HL-60 (cell line): ENCODE results near the gene ZFP62.

Experiments used
- DNase-seq, 2 experiments: peaks; one replicate each; pipeline ENCODE4 v3.0.0-alpha.2; 2010 to 2020; ENCODE audit warnings: low read depth in 1 of 2, low spot score in 1 of 2
- H3K27ac ChIP-seq: fragments of 250-450 bp; sonication (Bioruptor Pico); replicated peaks from 2 replicates; pipeline ENCODE4 v1.5.1; 2020; ENCODE audit warnings: mild to moderate bottlenecking, moderate library complexity
- H3K27me3 ChIP-seq: fragments of 250-450 bp; sonication (Bioruptor Pico); 2 replicates; pipeline ENCODE4 v1.5.1; 2021; ENCODE audit warnings: mild to moderate bottlenecking, moderate library complexity; ENCODE audit not compliant: insufficient read depth, poor library complexity, severe bottlenecking
- H3K4me3 ChIP-seq: replicated peaks from 2 replicates; pipeline ENCODE4 v1.5.1; 2011; ENCODE audit warnings: mild to moderate bottlenecking, control low read depth, low read length; ENCODE audit not compliant: insufficient read depth
- CTCF ChIP-seq: IDR thresholded peaks from one replicate; pipeline ENCODE4 v1.5.1; 2011; ENCODE audit warnings: low read length, control low read depth, inconsistent platforms; ENCODE audit not compliant: insufficient read depth
- GABPA ChIP-seq: IDR thresholded peaks from 2 replicates; pipeline ENCODE4 v1.6.1; 2012; ENCODE audit warnings: low read depth
- POLR2AphosphoS5 ChIP-seq: IDR thresholded peaks from 2 replicates; pipeline ENCODE4 v1.6.1; 2012; ENCODE audit warnings: low read depth
- REST ChIP-seq: IDR thresholded peaks from 2 replicates; pipeline ENCODE4 v1.6.1; 2012; ENCODE audit warnings: low read depth; ENCODE audit not compliant: insufficient replicate concordance
- SPI1 ChIP-seq: IDR thresholded peaks from 2 replicates; pipeline ENCODE4 v1.6.1; 2012; ENCODE audit warnings: low read depth, mild to moderate bottlenecking, borderline replicate concordance

ZFP62 gene

GRCh38 chr5:180850434-180851078 lies 10.5 kb downstream of the ZFP62 start:
- TF ChIP-seq CTCF (no peak), GABPA (no peak), REST (no peak), POLR2AphosphoS5 (no peak), SPI1 (no peak)
- Histone ChIP-seq H3K27me3 (no peaks in the 10 kb centered on the region), H3K27ac (no peak overlapping the region), H3K4me3 (no peak overlapping the region)
- DNase-seq: no peak

- no peak for DNase-seq
- H3K4me3 ChIP-seq: no peak overlapping the region
- H3K27me3 ChIP-seq: no peaks in the 10 kb centered on the region
- no peak for TF ChIP-seq SPI1
- H3K27ac ChIP-seq: no peak overlapping the region
These were observed 11.2 kb downstream of the ZFP62 start for GRCh38 chr5:180849827-180850226.

- DNase-seq: no peak
- Histone ChIP-seq H3K27me3 (no peaks in the 10 kb centered on the region), H3K4me3 (no peak overlapping the region), H3K27ac (no peak overlapping the region)
- TF ChIP-seq SPI1 (no peak), GABPA (no peak), REST (no peak), POLR2AphosphoS5 (no peak), CTCF (no peak)
These were observed 12.2 kb downstream of the ZFP62 start for GRCh38 chr5:180848878-180849277.

GRCh38 chr5:180848265-180848664 lies 12.8 kb downstream of the ZFP62 start:
- no peak for DNase-seq
- Histone ChIP-seq H3K27me3 (no peaks in the 10 kb centered on the region), H3K4me3 (no peak overlapping the region), H3K27ac (no peak overlapping the region)
- TF ChIP-seq GABPA (no peak), SPI1 (no peak), POLR2AphosphoS5 (no peak), REST (no peak), CTCF (no peak)
